Fibroblast of villous mesenchyme (primary cell): Measurements from ENCODE around the gene PXYLP1. TPM values are rescaled to one million over a fixed set of nuclear protein-coding genes. Genes with fewer than 3 reads are reported as not detected.
A peak's percentile ranks its signal among the peaks of the same experiment; 100 is the strongest.

ENCODE experiments used
- DNase-seq: peaks from one replicate; pipeline ENCODE4 v3.0.0-alpha.2; 2010; ENCODE audit warnings: low read depth
- H3K4me3 ChIP-seq: 2 replicates; pipeline ENCODE4 v1.5.1; 2011; ENCODE audit warnings: low read depth, mild to moderate bottlenecking, low read length
- total RNA-seq: library from RNA; depleted of rRNA; stranded (reverse); fragments of >200 nt; gene quantifications from 2 replicates; pipeline ENCODE4 v1.2.3, GENCODE V29; 2012
- TF ChIP-seq, protein P1 (sequence below): IDR thresholded peaks from 2 replicates; pipeline ENCODE4 v1.5.1; 2012; ENCODE audit warnings: low read depth, mild to moderate bottlenecking, low read length; ENCODE audit not compliant: insufficient read depth

The PXYLP1 gene
- total RNA-seq, 1 donor, result 3.5 TPM

DNA sequence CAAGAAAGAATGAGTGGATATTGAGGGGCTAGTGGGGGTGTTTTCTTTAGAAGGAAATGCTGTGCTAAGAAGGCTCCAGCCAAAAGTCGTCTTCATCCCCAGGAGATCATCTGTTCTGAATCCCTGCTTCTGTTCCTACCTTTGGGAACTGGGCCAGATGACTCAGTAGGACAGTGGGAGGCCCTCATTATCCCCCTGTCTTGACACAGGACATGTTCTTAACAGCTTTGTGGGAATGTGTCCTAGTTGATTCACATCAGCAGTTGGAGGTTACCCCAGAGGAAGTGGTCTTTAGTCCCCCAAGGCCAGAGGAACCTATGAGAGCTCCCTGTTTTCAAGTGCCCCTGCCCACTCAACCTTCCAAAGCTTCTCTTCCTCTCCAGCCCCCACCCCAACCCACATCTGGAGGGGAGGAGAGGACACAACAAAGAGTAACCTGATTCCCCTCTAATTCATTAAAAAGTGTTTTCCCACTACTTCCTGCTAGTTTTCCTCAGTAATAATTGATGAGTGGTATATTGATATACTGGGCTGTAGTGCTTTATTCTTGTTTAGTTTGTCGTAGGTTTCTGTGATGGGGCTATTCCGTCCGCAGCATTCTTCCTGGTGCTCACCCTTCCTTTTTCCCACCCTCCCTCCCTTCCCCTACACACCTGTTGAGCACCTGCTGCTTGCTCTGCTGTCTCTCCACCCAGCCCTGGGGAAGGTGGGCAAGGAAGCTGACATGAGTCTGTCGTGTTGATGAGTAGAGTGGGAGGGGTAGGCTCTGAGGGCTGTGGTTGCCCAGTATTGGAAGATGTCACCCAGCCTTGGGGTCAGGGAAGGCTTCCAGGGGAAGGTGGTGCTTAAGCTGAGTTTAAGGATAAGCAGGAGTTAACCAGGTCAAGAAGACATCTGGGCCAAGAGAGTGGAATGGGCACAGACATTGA is 9.3 kb downstream of the PXYLP1 start:
- TF ChIP-seq, protein P1, sequence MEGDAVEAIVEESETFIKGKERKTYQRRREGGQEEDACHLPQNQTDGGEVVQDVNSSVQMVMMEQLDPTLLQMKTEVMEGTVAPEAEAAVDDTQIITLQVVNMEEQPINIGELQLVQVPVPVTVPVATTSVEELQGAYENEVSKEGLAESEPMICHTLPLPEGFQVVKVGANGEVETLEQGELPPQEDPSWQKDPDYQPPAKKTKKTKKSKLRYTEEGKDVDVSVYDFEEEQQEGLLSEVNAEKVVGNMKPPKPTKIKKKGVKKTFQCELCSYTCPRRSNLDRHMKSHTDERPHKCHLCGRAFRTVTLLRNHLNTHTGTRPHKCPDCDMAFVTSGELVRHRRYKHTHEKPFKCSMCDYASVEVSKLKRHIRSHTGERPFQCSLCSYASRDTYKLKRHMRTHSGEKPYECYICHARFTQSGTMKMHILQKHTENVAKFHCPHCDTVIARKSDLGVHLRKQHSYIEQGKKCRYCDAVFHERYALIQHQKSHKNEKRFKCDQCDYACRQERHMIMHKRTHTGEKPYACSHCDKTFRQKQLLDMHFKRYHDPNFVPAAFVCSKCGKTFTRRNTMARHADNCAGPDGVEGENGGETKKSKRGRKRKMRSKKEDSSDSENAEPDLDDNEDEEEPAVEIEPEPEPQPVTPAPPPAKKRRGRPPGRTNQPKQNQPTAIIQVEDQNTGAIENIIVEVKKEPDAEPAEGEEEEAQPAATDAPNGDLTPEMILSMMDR, result no peak
- no peak overlapping the region for H3K4me3 ChIP-seq
- DNase-seq, result peak; percentile 25

DNA sequence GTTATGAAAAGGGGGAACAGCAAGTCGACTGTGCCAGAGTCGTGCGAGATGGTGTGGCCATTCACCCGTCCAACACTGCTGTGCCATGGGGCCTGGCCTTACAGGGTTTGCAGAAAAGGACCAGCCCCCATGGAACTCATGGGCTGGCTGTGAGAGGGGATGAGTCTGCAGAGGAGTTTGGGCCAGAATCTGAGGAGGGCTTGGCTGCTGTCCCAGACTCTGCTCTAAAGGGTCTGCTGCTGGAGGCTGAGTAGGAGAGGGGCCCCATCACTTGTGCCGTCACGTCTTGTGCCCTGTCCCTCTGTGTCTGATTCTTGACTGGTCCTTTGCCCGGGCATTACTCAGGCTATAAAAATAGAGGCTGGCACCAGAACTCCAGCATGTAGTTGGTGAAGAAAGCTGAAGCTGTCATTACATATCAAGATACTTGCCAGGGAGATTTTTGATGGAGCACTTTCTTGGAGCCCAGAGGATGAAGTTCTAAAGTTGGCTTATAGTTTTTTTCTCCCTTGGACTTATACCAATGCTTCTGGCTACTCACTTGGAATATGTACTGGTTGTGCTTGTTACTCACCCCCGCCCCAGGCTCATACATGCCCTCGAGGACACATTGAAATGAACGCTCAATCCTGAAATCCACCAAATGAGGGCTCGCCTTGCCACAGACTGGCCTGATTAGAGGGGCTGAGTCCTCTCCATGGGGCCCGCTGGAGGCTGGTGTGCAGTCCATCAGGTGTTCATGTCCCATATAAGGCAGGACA is 10.2 kb downstream of the PXYLP1 start:
- TF ChIP-seq, protein P1, result no peak
- no peak for DNase-seq
- no peak overlapping the region for H3K4me3 ChIP-seq

DNA sequence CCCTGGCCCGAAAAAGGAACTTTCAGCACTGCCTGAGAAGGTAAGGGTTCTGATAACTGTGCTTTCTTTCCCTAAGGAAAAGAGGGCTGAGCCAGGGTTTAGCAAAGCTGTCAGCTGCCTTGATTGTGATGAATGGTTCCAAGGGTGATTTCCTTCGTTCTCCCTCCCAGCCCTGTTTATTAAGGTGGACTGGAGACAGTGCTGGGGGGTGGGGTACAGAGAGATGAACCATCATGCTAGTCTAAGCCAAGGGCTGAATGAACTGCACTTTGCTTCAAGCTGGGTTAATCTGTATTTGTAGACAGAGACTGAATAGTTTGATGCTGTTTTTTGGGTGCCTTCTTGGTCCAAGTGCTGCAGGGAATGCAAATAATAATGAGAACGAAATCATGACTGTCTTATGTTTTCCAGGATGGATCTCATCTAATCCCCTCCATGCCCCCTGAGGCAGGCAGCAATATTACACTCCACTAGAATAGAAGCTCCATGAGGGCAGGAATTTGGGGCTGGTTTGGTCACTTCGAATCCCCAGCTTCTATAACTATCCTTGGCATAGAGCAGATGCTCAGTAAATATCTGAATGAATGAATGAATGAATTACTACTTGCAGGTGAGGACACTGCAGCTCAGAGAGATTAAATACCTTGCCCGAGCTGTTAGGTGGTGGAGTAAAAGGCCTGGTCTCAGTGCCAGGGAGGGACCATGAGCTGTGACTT is 10.9 kb downstream of the PXYLP1 start:
- H3K4me3 ChIP-seq, result no peak overlapping the region
- TF ChIP-seq, protein P1, result no peak
- DNase-seq, result no peak

DNA sequence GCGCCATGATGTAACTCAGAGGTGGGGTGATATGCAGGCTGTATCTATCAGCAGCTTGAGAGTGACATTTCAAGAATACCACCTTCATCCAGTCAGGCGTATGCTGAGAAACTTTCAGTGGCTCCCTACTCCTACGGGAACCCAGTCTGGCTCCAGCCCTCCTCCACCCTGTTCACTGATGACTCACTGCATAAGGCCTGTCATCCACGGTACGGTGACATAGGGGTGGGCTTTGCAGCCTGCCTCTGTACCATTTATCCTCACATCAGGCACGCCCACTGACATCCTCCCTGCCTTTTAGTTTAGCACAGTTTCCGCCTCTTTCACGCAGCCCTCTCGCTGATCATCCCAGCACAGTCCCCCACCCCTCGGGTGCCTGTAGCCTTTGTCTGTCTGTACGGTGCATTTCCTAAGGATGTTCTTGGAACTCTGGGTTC is 11.7 kb downstream of the PXYLP1 start:
- no peak overlapping the region for H3K4me3 ChIP-seq
- TF ChIP-seq, protein P1, result no peak
- DNase-seq, result no peak

DNA sequence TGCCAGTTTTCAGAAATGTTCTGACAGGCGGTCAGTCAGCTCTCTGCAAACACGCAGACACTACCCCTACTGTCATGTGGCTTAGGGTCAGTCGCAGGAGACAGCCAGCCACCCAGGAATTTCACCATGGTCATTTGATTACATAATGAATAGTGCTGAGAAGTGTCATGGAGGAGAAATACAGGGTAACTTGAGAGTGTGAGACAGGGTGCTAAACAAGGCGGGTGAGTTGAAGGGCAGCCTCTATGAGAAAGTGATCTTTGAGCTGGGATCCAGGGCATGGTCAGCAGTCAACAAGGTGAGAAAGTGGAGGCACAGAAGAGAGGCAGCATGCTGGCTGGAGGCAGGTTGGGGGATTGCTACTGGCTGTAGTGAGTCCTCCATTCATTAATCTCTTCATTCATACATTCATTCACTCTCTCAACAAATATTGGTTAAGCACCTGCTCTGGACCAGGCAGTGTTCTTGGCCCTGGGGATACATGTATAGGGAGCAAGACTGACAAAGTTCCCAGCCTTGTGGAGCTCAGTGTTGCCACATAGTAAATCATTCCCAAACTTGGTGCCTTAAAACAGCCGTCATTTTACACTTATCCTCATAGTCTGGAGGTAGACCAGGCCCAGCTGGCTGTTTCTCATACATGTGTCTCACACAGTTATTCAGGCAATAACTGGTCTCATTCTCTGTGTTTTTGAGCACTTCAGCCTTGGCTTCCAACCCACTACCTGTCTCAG is 14.8 kb downstream of the PXYLP1 start:
- no peak overlapping the region for H3K4me3 ChIP-seq
- TF ChIP-seq, protein P1, result no peak
- DNase-seq, result no peak

DNA sequence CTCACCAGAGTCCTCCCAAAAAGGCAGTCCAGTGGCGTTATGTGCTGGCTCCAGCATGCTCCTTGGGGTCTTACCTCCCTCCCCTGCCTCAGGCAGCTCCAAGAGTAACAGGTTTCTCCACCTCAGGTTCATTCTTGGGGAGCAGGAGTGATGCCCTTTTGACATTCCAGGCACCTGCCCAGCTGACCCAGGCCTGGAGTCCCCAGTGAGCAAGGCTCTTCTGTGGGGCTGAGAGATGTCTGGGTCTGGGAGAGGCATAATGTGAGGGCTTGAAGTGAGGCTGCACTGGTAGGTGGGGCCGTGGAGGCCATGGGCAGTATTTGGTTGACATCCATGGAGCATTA is 15.3 kb downstream of the PXYLP1 start:
- H3K4me3 ChIP-seq, result no peak overlapping the region
- TF ChIP-seq, protein P1, result no peak
- DNase-seq, result no peak
